ENCODE measurements around the gene MXD3. TPM values are rescaled to one million over a fixed set of nuclear protein-coding genes. Genes with fewer than 3 reads are reported as not detected.

Gene MXD3
- total and polyA plus RNA-seq, 2 experiments from 2014 or later = 9.9 to 11.6 TPM

- TF ChIP-seq EZH2 (IDR thresholded peaks at IDR 0.05; ENCODE audit: low read depth, unreplicated experiment) (no peak), JUNB (IDR thresholded peaks at IDR 0.05; ENCODE audit: unreplicated experiment) (no peak), POLR2AphosphoS5 (IDR thresholded peaks at IDR 0.05; ENCODE audit: low read depth) (no peak), STAT1 (IDR thresholded peaks at IDR 0.05; ENCODE audit: unreplicated experiment) (no peak), ZNF114 (CRISPR knock-in tag; IDR thresholded peaks at IDR 0.05) (no peak), EZH2phosphoT487 (IDR thresholded peaks at IDR 0.05; ENCODE audit: unreplicated experiment) (no peak), CREB1 (CRISPR knock-in tag; IDR thresholded peaks at IDR 0.05; ENCODE audit: low read depth) (no peak), ETS1 (IDR thresholded peaks at IDR 0.05) (no peak)
- TF ChIP-seq, protein P1, sequence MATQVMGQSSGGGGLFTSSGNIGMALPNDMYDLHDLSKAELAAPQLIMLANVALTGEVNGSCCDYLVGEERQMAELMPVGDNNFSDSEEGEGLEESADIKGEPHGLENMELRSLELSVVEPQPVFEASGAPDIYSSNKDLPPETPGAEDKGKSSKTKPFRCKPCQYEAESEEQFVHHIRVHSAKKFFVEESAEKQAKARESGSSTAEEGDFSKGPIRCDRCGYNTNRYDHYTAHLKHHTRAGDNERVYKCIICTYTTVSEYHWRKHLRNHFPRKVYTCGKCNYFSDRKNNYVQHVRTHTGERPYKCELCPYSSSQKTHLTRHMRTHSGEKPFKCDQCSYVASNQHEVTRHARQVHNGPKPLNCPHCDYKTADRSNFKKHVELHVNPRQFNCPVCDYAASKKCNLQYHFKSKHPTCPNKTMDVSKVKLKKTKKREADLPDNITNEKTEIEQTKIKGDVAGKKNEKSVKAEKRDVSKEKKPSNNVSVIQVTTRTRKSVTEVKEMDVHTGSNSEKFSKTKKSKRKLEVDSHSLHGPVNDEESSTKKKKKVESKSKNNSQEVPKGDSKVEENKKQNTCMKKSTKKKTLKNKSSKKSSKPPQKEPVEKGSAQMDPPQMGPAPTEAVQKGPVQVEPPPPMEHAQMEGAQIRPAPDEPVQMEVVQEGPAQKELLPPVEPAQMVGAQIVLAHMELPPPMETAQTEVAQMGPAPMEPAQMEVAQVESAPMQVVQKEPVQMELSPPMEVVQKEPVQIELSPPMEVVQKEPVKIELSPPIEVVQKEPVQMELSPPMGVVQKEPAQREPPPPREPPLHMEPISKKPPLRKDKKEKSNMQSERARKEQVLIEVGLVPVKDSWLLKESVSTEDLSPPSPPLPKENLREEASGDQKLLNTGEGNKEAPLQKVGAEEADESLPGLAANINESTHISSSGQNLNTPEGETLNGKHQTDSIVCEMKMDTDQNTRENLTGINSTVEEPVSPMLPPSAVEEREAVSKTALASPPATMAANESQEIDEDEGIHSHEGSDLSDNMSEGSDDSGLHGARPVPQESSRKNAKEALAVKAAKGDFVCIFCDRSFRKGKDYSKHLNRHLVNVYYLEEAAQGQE (IDR thresholded peaks at IDR 0.05; ENCODE audit: unreplicated experiment) = no peak
- TF ChIP-seq, protein P2, sequence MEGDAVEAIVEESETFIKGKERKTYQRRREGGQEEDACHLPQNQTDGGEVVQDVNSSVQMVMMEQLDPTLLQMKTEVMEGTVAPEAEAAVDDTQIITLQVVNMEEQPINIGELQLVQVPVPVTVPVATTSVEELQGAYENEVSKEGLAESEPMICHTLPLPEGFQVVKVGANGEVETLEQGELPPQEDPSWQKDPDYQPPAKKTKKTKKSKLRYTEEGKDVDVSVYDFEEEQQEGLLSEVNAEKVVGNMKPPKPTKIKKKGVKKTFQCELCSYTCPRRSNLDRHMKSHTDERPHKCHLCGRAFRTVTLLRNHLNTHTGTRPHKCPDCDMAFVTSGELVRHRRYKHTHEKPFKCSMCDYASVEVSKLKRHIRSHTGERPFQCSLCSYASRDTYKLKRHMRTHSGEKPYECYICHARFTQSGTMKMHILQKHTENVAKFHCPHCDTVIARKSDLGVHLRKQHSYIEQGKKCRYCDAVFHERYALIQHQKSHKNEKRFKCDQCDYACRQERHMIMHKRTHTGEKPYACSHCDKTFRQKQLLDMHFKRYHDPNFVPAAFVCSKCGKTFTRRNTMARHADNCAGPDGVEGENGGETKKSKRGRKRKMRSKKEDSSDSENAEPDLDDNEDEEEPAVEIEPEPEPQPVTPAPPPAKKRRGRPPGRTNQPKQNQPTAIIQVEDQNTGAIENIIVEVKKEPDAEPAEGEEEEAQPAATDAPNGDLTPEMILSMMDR (conservative IDR thresholded peaks at IDR 0.05; ENCODE audit: low read depth in 2 of 2) = no peak
These were observed 20.6 kb upstream of the MXD3 start (continued) for GRCh38 chr5:177332031-177332895.

Measured in GM23338 (cell line).